H1 (cell line): Measurements from ENCODE around the gene WDR3. TPM values are rescaled to one million over a fixed set of nuclear protein-coding genes. Genes with fewer than 3 reads are reported as not detected.

ENCODE experiments used
- CHD7 ChIP-seq: fragments of 300-600 bp; sonication (generic); IDR thresholded peaks from 2 replicates; pipeline ENCODE4 v1.7.1; 2012; ENCODE audit warnings: low read length, moderate library complexity, mild to moderate bottlenecking, inconsistent platforms; ENCODE audit not compliant: insufficient replicate concordance
- RAD21 ChIP-seq, 2 experiments: IDR thresholded peaks in 1 of 2; conservative IDR thresholded peaks in 1 of 2; 2 replicates each; pipeline ENCODE4 v1.6.1; 2011; ENCODE audit warnings: low read depth in 2 of 2, low read length in 2 of 2, improper control_type of control experiment in 1 of 2, inconsistent platforms in 1 of 2, mild to moderate bottlenecking in 1 of 2, moderate library complexity in 1 of 2
- polyA plus RNA-seq, 7 experiments: library from polyadenylated mRNA; depleted of rRNA in 3 of 7; stranded (reverse) in 5 of 7; unstranded in 2 of 7; fragments of >200 nt in 5 of 7; fragments of 200-250 nt in 2 of 7; gene quantifications; 1 replicate in 5 of 7; 2 replicates in 1 of 7; 4 replicates in 1 of 7; pipeline versions ENCODE4 v1.2.1 to v1.2.3, GENCODE V29; 2011 to 2013; ENCODE audit warnings: missing spikeins in 2 of 7, mixed read lengths in 2 of 7
- total RNA-seq: library from RNA; stranded (reverse); fragmentation: NEBNext Ultra II Directional; extraction: Animal tissue kit (Norgen Biotek cat#: 25700); gene quantifications from 2 replicates; pipeline ENCODE4 v1.2.1, GENCODE V29; 2021

Gene WDR3
- total and polyA plus RNA-seq, 2 of the 8 experiments (the other 6 are each of a cell fraction or from before 2014, with no cell fraction given): 18.2 to 67.9 TPM

GRCh38 chr1:117930173-117930447 is 571 bp downstream of the WDR3 start (continued):
- TF ChIP-seq CHD7 (no peak), RAD21 (IDR thresholded peaks at IDR 0.05 in 1 of 2, conservative IDR thresholded peaks at IDR 0.05 in 1 of 2; ENCODE audit: low read depth in 2 of 2, low read length in 2 of 2) (no peak)
